Stimulated activated naive CD4-positive, alpha-beta T cell treated with Interleukin-2 at 50 U/mL for 16 hours (primary cell): Measurements from ENCODE around the gene ABHD10.

ENCODE experiments used
- DNase-seq: peaks from one replicate; lab custom pipeline; 2025; lab: John Stamatoyannopoulos, UW

The ABHD10 gene

DNA sequence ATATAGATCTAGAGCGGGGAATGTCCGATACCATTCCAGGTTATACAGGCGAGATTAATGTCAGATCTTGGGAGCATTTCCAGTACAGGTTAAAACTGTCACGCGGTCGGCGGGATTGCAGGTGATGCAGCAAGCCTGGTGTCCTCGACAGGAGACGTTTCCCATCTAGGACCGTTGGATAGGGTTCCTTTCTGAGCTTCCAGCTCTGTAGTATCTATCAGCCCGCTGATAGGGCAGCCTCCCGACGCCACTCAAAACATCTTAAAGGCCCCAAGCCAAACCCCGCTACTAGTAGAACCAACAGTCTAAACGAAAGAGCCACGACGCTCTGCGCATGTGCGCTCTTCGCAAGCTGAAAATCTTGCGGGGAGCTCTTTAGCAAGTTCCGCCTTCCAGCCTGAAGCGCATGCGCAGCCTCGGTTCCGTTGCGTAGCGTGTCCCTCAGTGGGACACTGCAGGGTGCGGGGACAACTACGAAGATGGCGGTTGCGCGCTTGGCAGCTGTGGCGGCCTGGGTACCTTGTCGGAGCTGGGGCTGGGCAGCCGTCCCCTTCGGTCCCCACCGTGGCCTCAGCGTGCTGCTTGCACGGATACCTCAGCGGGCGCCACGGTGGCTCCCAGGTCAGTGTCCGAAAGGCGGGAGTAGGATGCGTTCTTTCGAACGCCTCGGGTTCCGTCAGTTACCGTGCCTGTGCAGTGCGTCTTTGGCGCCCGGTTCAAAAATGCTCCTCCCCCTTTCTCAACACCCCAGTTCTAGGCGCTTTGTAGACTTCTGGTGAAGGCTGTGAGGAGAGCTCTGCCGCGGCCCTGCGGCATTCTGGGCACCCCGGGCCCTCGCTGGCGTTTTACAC lies at the start of gene ABHD10:
ABHD10 (plus strand) TSS at position 444 of the 851 bp plus-strand sequence; CDS start at position 480, 36 bp downstream.
- peak; percentile 96 for DNase-seq

DNA sequence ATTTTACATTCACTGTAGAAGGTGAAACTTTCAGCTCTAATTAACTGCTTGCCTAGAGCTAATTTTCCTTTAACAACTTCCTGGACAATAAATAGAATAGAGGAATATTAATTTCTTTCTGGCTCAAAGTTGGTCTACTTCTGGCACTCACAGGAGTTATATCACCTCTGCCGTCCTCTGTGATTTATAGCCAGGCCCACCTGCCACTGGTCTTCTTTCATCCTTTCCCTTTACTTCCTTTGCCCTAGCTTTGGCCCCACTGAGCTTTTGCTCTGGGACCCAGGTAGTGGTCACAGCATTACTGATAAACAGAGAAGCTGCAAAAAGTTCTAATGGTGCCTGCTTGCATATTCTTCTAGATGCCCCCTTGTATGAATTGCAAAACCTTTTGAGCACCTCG lies 49.3 kb upstream of the ABHD10 start:
- no peak for DNase-seq

DNA sequence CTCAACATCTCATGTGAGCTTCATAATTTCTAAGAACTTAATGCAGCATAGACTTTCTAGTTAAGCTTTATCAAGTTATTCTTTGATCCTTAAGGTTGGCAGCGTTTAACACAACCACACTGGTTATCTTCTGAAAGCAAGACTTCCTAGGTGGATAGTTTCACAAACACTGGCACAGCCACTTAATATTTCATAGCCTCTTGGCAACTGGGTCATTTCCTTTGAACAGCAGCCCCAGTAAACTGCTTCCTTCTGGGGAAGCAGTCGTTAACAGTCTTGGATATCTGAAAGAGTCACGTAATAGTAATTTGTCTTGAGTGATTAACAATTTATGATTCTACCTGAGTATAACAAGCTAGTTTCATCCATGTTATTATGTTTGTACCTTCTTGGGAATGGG lies 45.9 kb upstream of the ABHD10 start:
- no peak for DNase-seq

DNA sequence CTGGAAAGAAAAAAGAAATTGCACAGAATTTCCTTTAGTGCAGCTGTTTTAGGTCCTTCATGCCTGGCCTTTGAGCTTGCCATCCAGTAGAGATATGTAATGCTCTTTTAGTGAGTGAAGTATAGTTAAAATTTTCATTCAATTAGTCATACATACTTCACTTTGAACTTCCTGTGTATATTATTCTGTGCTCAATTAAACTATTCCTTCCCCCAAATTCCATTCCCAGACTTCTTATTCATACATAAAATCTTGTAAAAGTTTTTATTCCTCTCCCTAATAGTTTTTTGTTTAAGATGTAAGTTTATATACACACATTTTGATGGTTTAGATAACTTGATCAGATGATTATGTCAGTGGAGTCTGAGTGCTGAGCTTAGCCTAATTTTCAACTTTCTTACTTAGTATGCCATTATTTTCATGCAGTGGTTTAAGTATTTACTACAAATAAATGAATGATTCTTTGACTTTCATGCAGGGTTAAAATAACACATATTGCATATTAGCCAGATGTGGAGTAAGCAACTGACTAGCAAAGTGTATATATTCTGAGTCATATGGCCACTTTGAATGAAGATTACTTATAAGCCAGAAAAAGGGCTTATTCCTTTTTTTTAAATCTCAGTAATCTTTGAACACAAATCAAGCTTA lies 42.5 kb upstream of the ABHD10 start:
- DNase-seq, result no peak

DNA sequence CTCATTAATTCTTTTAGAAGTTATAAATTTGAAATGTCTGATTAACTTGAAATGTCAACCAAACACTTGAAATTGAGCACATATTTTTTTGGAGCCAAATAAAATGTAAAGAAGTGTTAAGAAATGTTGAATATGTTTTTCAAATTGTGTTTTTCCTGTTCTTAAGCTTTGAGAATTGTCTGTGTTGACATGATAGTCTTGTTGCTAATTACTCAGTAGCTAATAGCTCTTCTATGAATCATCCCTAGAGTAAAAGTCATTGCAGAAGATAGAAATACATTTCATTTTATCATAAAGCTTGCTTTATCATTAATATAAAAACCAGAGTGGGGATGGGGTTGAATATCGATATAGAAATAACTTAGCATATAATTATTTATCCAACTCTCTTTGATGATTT lies 41.9 kb upstream of the ABHD10 start:
- no peak for DNase-seq

DNA sequence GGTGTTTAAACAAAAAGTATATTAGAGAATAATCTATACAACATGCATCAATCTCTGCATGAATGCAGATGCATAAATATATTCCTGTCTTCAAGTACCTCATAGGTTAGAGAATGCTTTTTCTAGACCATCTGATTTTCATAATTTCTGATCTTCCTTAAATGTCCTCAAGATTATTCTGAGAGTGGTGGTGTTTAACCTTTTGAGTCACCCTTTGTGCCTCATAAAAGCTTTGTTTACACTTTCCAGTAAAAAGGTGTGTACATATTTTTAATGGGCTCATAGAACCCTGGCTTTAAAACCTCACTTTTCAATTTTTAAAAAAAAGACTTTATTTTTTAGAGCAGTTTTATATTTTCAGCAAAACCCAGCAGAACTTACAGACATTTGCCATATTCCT lies 41.0 kb upstream of the ABHD10 start:
- DNase-seq, result no peak

DNA sequence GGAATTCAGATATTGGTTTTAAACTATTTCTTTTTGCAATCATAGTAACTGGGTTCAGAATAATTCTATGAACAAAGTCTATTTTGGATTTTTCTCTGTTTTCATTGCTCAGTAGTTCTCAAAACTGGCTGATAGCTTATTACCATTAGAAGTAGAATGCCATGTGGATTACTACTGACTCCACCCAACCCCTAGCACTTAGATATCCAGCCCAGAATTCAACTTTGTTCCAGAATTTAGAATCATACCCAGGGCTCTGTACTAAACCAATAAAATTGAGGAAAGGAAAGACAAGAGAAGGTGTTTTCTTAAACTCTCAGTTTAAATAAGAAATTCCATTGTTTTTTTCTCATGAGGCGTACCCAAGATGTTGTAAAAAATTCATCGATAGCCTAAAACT lies 39.0 kb upstream of the ABHD10 start:
- no peak for DNase-seq

DNA sequence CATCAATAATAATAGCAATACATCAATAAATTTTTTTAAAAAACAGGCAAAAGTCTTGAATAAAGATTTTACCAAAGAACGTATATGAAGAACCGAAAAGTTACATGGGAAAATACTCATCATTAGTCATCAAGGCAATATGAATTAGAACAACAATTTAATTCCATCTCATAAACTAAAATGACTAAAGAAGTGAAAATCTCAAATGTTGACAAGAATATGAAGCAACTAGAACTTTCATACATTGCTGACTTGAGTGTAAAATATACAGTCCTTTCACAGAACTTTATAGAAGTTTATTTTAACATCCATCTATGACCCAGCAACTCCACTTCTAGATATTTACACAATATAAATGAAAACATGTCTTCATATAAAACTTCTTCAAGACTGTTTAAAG lies 35.3 kb upstream of the ABHD10 start:
- no peak for DNase-seq

DNA sequence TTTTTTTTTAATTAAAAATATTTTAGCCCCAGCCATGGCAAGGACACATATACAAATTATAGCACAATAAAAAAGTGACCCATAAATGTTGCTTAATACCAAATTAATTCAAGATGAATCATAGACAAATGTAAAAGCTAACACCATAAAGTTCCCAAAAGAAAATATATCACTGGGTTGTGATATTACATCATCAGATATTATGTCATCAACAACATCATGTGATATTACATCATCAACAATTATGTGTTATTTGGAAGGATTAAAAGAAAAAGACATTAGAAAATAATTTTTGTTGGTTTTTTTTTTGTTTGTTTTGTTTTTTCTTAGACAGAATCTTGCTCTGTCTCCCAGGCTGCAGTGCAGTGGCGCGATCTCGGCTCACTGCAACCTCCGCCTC lies 34.5 kb upstream of the ABHD10 start:
- DNase-seq, result no peak

DNA sequence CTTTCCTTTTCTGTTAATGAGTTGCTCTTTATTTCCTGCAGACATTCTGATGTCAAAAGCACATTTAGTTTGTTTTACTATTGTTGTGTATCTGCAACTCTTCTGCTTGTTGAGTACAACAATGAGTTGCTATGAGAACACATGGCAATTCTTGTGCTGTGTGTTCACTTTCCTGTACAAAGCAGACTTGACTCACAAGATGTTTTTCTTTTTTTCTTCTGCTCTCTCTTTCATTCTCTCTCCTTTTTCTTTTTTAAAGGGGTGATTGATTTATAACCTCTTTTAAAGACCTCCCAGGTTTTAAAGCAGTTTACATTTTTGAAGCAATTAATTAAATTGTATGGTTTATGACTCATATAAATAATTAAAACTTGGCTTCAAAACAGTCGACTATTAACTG lies 31.6 kb upstream of the ABHD10 start:
- no peak for DNase-seq

DNA sequence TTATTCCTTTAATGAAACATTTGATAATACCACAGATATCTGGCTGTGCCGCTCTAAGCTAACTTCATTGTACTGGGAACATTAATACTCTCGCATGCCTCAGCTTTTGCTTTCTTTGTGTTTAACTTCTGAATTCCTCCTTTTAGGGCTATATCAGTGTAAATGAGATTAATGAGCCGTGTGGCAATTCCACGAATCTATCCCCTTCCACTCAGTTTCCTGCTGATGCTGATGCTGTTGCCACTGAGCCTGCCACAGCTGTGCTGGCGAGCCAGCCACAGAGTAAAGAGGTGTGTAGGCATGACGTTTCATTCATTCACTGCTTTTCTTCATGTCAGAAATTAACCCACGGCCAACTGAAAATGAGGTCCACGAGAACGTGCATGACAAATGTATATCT lies 30.0 kb upstream of the ABHD10 start:
- DNase-seq, result no peak

DNA sequence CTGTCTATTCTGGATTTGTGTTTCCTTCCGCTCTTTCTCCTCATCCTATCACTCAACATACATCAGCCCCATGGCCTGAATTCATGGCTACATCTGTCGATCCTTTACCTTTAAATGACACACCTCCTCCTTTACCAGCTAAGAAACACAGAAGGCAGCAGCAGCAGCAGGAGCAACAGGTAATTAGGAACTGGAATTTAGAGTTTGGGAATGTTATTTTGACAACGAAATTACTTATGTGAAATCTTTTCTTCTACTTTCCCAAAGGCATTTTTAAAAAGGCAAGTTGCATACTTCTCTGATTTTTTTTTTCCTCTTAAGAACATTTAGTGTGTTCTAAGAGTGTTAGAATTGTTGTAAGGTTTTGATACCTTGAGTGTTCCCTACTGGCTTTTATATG lies 29.1 kb upstream of the ABHD10 start:
- no peak for DNase-seq

DNA sequence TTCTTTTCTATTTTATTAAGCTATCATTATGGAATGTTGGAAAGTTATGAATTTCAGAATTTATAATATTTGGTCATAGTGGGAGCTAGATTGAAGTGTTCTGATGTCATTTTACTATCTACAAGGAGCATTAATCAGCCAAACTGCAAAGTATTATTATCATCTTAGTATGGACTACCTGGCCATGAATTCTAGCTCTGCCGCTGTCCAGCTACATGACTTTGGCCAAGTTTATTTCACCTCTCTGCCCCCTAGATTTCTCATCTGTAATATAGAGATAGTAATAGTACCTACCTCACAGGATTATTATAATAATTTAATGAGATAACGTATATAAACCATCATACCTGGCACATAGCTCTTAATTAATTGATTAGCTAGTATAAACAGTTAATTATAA lies 27.8 kb upstream of the ABHD10 start:
- DNase-seq, result no peak

DNA sequence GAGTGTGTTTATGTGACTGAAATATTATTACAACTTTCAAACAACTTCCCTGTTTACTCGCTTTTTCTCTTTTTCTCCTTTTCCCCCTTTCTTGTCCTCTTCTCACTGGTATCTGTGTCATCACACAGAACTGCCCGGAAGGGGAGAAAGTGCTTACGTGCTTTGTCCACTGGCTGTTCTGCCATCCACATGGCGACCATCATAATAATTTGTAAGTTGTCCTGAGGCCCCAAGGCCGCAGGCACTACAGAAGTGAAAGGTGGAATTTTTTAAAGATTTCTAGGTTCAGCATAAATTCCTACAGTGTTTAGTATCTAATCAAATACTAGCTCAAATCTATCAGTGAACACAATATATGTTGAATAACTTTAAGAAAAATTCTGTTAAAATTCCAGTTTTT lies 26.7 kb upstream of the ABHD10 start:
- DNase-seq, result no peak

DNA sequence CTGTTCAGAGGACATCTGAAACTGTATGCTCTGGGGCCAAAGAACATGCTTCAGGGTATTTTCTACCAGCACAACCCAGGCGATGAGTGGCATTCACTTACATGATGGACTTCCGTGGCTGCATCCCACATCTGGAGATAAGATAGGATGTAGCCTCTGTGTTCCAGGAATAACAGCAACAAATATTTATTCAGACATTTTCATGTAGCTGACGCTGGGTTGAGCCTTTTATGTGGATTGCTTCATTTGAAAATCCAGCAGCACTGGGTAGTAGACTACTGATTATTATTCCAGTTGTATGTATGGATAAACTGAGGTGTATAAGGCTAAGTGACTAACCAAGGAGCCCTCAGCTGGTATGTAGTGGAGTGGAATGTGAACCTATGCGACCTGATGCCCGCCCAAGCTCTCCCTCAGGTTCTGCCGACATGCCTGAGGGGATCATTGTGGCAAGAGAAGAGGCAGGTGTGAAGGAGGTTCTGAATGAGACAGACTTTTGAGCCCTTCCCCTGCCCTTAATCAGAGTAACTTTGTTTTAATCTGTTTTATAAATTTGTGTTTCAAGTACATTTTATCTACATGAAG lies 25.9 kb upstream of the ABHD10 start:
- DNase-seq, result no peak

DNA sequence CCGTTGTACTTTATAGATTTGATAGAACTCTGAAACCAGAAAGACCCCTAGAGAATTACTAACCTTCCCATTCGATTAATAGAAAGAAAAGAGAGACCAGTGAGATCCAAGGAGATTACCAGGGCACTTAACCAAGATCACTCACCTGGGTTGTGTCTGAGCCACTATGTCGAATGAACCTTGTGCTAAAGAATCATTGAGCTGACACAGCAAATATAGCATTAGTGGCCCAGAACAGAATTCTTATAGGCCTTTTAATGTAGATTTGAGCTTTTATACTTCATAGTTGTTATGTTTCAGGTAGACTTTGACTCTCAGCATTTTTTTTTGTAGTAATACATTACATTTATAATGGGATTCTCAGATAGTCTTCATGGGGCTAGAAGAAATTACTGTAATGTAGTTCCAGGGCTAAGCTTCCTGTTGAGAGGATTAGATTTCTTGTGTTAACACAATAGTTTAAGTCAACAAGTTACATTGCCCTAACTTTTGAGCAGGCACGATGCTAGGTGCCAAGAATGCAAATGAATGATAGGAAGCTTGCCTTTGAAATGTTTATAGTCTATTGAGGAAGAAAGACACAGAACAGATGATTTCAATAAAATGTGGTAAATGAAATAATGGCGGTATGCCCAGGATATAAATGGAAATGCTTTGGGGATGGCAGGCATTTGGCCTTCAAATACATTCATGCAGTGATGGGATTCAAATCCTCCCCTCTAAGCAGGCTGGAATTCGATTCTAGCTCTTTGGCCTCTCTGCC lies 24.4 kb upstream of the ABHD10 start:
- DNase-seq, result no peak

DNA sequence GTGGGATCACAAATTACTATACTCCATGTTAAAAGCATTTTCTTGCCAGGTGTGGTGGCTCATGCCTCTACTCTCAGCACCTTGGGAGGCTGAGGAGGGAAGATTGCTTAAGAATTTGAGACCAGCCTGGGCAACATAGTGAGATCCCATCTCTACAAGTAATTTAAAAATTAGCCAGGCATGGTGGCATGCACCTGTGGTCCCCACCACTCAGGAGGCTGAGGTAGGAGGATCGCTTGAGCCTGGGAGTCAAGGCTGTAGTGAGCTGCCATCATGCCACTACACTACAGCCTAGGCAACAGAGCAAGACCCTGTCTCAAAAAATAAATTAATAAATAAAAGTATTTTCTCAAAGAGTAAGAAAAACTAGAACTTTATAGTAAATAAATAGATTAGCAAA lies 22.9 kb upstream of the ABHD10 start:
- no peak for DNase-seq

DNA sequence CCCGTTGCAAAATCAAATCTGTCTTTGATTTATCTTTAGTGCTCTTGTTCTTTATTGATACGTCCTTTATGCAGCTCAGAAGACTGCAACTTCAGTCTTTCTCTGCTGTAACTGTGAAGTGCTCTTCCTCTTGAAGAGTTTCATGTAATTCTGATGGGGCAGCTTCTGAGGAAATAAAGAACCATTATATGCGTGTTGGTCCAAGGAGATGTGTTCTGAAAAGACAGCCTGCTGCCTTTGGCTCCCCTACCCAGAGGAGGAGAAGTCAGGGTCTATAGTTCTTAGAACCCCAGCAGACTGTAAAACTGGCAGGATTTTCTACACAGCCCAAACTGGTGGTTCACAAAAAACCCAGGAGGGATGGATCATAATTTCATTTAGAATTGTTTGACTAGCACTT lies 22.4 kb upstream of the ABHD10 start:
- no peak for DNase-seq

DNA sequence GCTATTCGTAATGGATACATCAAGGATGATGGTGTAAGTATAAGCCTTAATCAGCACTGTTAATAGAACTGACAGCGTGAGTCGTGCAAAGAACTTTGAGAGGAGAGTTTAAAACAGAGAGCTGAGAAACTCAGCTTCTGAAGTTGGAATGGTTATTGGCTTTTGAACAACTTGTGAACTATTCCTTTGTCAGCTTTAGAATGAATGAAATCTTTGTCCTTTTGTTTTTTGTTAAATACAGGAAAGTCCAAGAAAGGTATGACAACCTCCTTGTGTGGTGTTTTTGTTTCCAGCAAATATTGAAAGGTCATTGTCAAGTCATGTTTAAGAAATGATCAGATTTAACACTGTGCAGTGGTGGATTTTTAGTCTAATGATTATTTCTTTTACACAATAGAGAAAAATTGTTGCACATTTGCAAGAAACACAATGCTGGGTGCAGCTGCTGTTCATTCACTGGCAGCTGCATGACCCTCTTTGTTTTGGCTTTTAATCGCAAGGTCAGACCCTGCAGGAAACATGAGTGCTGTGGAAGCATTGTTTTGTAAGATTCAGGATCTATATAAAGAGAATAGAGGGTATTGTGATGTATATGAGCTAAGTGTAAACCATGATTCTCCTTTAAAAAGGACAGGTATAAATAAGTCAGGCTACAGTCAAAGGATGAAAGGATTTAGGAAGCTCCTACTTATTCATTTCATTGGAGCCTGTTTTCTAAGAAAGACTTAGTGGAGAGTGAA lies 21.7 kb upstream of the ABHD10 start:
- no peak for DNase-seq

DNA sequence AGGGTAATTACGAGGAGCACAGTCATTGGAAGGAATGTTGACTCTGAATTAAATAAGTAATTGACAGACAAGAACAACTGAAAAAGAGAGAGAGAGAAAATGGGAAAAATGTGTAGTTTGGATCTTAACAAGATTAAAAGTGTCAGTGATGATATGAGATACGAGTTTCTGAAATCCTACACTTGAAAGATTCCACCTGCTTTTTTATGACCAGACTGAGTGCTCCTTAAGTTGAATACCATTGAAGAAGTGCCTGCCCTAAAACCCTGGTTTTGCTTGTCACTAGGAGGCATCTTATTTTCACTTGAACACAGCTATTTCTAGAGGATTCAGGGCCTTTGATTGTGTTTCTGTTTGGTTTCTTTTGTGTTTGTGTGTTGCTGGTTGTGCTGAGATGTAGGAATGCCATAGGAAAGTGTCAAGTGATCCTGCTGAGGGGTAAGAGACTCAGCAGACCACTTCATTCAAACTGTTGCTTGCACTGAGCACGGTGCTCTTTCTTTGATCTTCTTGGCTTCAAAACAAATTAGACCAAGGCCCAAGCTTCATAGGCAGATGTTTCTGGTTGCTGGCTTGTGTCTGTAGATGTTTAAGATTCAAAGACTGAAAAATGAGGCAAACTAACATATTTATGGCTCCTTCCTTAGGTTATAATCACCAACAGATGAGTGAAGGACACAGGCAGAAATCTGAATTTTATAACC lies 17.2 kb upstream of the ABHD10 start:
- no peak for DNase-seq

DNA sequence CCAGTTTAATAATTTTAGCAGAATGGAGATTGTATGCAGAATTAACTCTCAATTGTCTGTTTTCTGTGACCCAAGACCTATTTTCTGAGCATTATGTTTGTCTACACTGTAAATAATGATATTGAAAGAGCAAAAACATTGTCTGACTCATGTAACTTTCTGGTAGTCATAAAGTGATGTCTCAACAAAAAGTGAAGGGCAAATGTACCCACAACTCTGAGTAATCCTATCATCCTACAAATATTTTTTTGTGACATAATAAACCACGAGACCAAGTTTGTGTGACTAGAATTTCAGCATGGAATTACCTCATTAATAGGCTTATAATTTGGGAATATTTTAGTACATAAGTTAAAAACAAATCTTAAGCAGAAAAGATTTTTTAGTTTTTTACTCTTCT lies 15.4 kb upstream of the ABHD10 start:
- DNase-seq, result no peak
